ENCODE measurements around the gene F11R. TPM values are rescaled to one million over a fixed set of nuclear protein-coding genes. Genes with fewer than 3 reads are reported as not detected.

The F11R gene
- polyA plus RNA-seq, 1 experiment: 1.8 TPM

DNA sequence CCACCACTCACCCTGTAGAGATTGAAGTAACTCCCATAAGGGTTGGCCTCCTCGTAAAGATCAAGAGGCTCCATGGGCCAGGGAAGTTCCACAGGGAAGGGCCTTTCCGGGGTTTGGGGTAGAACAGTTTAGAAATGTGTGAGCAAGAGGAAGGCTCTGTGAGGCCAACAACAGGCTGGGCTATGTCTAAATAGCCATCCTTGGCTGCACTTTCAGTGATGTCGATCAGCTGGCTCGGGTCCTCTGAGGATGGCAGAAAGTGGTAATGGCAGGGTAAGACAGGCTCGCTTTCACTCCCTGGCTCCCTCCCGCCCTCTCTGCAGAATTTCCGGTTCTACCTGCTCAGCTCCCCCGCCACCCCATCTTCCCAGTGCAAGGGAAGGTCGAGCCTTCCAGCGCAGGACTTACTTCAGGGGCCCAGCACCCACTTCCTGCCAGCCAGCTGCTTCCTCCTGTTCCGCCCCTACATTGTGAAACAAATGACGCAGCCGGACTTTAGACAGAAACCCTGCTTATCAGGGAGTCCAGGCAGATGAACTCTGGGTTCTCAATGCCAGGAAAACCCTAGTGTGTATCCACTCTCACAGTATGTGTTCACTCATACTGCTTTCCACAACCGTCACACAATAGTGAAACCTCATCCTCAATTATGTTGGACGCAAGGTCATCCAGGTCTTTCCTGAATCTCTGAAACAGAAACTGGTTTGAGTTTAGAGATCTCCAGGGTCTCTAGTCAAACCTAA is 7.3 kb downstream of the F11R start:
- ChIA-PET POLR2A (interaction anchor here (0.6 kb wide), 2 partner anchors 125 to 373 kb away, joined by 3 read pairs; no protein-coding TSS in a partner anchor), CTCF (interaction anchor here (0.8 to 1.8 kb wide), 2 partner anchors 12 to 17 kb away, joined by 3 to 6 read pairs; no protein-coding TSS in a partner anchor)
- no peak overlapping the region for H3K4me3 ChIP-seq (ENCODE audit: low read depth, low read length)
- no peaks in the 10 kb centered on the region for H3K36me3 ChIP-seq (ENCODE audit: control insufficient read depth, insufficient read depth, low read length)
- DNase-seq (ENCODE audit: low read depth): no peak
- peaks cover 5% of the 10 kb centered on the region for H3K27me3 ChIP-seq (ENCODE audit: control insufficient read depth, insufficient read depth, low read length)
- TF ChIP-seq CTCF (IDR thresholded peaks at IDR 0.05; ENCODE audit: insufficient read depth, low read depth, low read length): no peak

- no peak for TF ChIP-seq CTCF (IDR thresholded peaks at IDR 0.05; ENCODE audit: insufficient read depth, low read depth, low read length)
- Histone ChIP-seq H3K4me3 (ENCODE audit: low read depth, low read length) (no peak overlapping the region), H3K36me3 (ENCODE audit: control insufficient read depth, insufficient read depth, low read length) (no peaks in the 10 kb centered on the region), H3K27me3 (ENCODE audit: control insufficient read depth, insufficient read depth, low read length) (peaks cover under 1% of the 10 kb centered on the region; the same call in 1 of the 2 replicates)
- DNase-seq (ENCODE audit: low read depth): no peak
- ChIA-PET CTCF (interaction anchor here (0.8 to 1.8 kb wide), 2 partner anchors 12 to 16 kb away, joined by 3 to 6 read pairs; no protein-coding TSS in a partner anchor), POLR2A (interaction anchor here (0.6 kb wide), 2 partner anchors 125 to 374 kb away, joined by 3 read pairs; no protein-coding TSS in a partner anchor)
Observed at GRCh38 chr1:161013131-161013487, 7.8 kb downstream of the F11R start.

- H3K4me3 ChIP-seq (ENCODE audit: low read depth, low read length): no peak overlapping the region
- H3K36me3 ChIP-seq (ENCODE audit: control insufficient read depth, insufficient read depth, low read length): no peaks in the 10 kb centered on the region
- TF ChIP-seq CTCF (IDR thresholded peaks at IDR 0.05; ENCODE audit: insufficient read depth, low read depth, low read length): no peak
- DNase-seq (ENCODE audit: low read depth): no peak
- POLR2A ChIA-PET: no interaction called here
- CTCF ChIA-PET: interaction anchor here (0.9 to 1.8 kb wide), 2 partner anchors 15 to 29 kb away, joined by 5 to 6 read pairs; no protein-coding TSS in a partner anchor
- H3K27me3 ChIP-seq (ENCODE audit: control insufficient read depth, insufficient read depth, low read length): no peaks in the 10 kb centered on the region
Observed at GRCh38 chr1:161012420-161012819, 8.5 kb downstream of the F11R start.

DNA sequence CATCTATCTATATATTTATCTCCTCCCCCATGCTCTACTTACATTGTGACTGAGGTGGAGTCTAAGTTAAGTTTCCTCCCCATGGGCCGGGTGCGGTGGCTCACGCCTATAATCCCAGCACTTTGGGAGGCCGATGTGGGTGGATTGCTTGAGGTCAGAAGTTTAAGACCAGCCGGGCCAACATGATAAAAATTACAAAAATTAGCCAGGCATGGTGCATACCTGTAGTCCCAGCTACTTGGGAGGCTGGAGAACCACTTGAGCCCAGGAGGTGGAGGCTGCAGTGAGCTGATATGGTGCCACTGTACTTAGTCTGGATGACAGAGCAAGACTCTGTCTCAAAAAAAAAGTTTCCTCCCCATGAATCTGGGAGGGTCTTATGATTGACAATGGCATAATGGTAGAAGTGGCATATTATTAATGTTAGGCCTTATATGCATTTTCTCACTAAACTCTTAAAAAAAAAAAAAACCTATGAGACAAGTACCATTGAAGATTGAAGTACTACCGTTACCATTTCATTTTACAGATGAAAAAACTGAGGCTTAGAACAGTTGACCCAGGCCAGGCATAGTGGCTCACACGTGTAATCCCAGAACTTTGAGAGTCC is 11.2 kb downstream of the F11R start:
- Histone ChIP-seq H3K4me3 (ENCODE audit: low read depth, low read length) (no peak overlapping the region), H3K36me3 (ENCODE audit: control insufficient read depth, insufficient read depth, low read length) (no peaks in the 10 kb centered on the region), H3K27me3 (ENCODE audit: control insufficient read depth, insufficient read depth, low read length) (no peaks in the 10 kb centered on the region)
- no peak for TF ChIP-seq CTCF (IDR thresholded peaks at IDR 0.05; ENCODE audit: insufficient read depth, low read depth, low read length)
- ChIA-PET CTCF (interaction anchor here (1.0 to 4.6 kb wide), 4 partner anchors 12 to 88 kb away, joined by 3 to 25 read pairs (median 4); partner anchors contain the start of genes F11R and KLHDC9), POLR2A (interaction anchor here (0.6 kb wide), 1 partner anchor 9 kb away, joined by 5 read pairs; no protein-coding TSS in a partner anchor)
- no peak for DNase-seq (ENCODE audit: low read depth)
